VCaP (cell line): ENCODE results near the gene ALOX15.
"Not testable (repeated sequence)": the region's sequence is repeated elsewhere in the genome, so short reads cannot be mapped to it uniquely, and the experiment has no call there.

Source experiments
- H3K27ac ChIP-seq: fragments of 450-650 bp; 2 replicates; pipeline ENCODE4 v1.5.1; 2017
- CTCF ChIP-seq: fragments of 450-650 bp; conservative IDR thresholded peaks from 2 replicates; pipeline ENCODE4 v1.5.1; 2017; ENCODE audit warnings: mild to moderate bottlenecking, moderate library complexity

The ALOX15 gene

GRCh38 chr17:4645642-4646041 is 4.2 kb upstream of the ALOX15 start:
- no peak overlapping the region for H3K27ac ChIP-seq
- TF ChIP-seq CTCF: no peak

- TF ChIP-seq CTCF: no peak
- no peak overlapping the region for H3K27ac ChIP-seq
Measured at GRCh38 chr17:4643676-4644075, 2.2 kb upstream of the ALOX15 start.

DNA sequence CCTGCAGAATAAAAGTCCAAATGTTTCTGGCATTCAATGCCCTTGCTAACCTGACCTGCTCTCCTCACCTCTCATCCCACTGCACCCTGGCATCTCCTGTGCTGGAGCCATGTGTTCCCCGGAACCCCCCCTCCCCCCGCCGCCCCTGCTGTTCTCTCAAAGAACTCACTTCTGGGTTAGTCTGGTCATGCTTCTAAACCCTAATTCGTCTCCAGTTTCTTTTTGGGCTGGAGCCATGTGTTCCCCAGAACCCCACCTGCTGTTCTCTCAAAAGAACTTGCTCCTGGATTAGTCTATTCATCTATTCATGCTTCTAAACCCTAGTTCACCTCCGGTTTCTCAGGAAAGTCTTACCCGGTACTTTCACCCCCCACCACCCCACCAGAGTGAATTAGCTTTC is 808 bp upstream of the ALOX15 start:
- no peak overlapping the region for H3K27ac ChIP-seq
- no peak for TF ChIP-seq CTCF

DNA sequence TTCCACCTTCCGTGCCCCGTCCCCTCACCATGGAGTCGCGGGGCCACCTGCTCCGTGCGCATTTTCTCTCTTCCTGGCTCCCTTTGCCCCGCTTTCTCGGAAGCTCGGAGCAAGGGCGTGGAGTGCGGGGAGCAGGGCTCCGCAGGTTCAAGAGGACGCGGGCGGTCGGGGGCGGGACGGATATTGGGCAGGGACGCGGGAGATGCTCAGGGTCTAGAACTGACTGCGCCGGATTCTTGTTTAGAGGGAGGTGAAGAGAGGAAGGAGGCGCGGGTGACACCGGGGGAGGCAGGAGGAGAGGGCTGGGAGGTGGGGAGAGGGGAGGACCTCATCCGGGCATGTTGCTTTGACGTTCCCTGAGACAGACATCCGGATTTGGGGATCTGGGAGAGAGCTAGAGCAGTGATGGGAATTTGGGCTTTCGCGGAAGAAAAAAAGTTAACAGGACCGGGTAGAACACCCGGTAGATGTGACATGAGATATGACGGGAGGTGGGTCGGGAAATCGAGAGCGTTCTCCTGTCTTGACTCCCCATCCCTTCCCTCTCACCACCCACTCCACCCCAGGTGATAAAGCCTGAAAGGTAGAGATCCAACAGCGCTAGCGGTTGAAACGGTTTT is 799 bp downstream of the ALOX15 start:
- H3K27ac ChIP-seq: not testable (repeated sequence)

- H3K27ac ChIP-seq: peak overlapping the region; percentile 54
- peak; percentile 29; the same call in 1 of the 2 replicates for TF ChIP-seq CTCF
Measured at GRCh38 chr17:4639301-4640059, 2.0 kb downstream of the ALOX15 start.

DNA sequence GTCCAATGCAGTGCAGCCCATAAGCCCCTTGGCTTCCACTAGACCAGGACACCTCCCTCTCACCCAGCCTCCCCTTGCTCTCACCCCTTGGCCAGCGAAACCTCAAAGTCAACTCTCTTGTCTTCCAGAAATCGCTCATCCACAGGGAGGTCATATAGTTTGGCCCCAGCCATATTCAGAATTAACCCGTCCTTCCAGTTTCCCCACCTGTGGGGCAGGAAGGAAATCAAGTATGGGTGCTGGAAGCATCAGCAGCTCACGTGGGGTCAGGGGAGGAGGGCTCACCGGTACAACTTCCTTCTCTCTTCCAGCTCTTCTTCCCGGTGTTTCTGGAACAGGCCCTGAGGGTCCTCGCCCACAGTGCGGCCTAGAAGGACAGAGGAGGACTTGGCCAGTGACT is 2.7 kb downstream of the ALOX15 start:
- H3K27ac ChIP-seq: peak overlapping the region; percentile 54

DNA sequence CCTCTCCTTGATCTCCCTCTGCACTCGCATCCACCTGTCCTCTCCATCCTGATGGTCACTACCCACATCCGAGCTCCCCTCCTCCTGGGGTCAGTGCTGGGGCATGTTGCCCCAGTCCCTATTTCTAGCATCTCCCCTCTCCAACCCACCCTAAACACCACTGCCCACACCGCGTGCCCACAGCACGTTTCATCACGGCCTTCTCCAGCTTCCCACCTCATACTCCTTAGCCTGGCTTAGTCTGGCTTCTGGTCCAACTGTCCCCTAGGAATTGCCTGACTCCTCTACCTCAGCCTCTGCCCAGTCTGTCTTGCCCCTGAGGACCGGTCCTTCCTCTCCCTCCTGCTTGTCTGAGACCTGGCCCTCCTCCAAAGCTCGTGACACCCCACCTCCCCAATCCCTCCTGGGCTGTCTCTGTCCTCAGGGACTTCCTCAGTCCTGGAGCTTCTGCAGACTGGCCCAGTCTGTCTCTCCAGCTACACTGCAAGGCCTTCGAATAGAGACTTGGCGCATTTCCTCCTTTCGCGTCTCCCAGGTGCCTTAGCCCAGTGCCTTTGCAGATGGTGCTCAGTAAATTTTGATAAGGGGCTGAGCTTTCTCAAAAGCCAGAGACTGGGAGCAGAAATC is 4.9 kb downstream of the ALOX15 start:
- no peak for TF ChIP-seq CTCF
- H3K27ac ChIP-seq: no peak overlapping the region

DNA sequence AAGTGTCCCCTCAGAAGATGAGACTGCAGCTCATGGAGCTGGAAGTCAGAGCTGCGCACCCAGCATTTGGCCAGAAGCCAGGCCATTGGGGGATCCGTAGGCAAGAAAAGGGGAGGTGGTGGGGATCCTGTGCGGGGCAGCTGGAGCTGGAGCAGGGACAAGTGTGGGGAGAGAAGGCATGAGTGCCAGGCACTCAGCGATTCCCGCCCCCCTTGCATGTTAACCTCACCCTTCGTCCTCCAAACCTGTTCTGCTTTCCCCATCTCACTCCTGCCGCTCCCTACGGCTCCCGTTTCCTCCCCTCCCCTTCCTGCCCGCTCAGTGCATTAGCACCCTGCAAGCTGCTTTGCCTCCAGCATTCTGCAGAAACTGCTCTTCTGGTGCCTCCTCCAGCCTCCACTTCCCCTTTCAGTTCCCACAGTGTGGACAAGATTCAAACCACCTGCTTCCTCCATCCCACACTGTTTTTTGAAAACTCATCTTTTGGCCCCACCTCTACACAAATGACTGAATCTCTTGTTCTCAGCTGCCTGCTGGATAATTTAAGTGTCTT is 5.6 kb downstream of the ALOX15 start:
- H3K27ac ChIP-seq: no peak overlapping the region
- TF ChIP-seq CTCF: no peak
